GM18517 (cell line): ENCODE data around the gene CTXN1.
"Not testable (repeated sequence)": the region's sequence is repeated elsewhere in the genome, so short reads cannot be mapped to it uniquely, and the experiment has no call there.

Source experiments
- ATAC-seq: cut with Tn5 transposase; IDR thresholded peaks from one replicate; pipeline ENCODE4 v1.9.1; 2021; ENCODE audit warnings: mild to moderate bottlenecking, moderate library complexity; ENCODE audit not compliant: unreplicated experiment

Gene CTXN1

DNA sequence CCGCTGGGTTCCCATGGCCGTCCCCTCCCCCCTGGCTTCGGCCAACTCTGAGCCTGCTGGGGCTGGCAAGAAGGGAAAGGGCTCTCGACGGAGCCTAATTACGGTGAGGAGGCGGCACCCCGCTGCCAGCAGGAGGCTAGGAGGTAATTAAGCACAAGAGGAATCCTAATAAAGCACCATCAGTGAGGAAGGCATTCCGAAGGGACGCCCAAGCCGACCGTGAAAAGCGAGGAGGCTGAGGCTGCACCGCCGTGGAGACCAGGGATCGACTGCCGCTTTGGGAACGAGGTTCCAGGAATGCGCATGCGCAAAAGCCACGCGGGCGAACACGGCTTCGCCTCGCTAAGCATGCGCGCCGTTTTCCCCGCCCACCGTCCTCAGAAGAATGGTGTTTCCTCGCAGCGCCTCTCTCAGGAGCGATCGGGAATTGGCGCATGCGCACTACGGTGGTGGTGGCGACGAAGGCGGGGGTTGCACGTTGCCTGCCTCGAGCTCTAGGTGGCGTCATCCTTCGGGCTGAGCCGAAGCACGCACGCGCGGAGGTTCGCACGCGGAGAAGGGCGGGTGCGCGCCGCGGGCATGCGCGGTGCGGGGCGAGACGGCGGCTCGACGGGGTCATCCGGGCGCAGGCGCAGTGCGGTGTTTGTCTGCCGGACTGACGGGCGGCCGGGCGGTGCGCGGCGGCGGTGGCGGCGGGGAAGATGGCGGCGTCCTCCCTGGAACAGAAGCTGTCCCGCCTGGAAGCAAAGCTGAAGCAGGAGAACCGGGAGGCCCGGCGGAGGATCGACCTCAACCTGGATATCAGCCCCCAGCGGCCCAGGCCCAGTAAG, 22.5 kb downstream of the CTXN1 start, which contains the start of gene MAP2K7:
TSS of gene MAP2K7 (plus strand) at position 634 of the 830 bp plus-strand sequence. CDS start at position 702, 68 bp downstream.
- peak; percentile 88 for ATAC-seq

DNA sequence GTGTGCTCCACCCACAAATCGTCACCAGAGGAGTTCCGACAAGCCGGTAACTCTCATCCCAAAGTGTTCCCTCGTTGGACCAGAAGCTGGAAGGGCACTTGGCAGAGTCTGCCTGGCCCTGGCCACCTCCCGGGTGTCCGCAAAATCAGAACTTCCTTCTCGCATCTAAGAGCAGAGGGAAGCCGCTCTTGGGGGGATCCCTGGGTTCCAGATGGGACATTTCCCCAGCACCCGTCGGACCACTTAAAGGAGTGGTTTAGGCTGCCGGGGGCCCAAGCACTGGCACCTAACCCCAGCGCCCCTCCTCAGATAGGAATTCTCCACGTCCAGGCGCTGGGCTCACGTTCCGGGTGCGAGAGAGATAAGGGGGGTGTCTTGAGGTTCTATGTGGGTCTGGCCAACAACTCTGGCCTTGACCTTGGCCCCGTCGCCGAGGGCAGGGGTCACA, 23.1 kb downstream of the CTXN1 start:
- ATAC-seq: no peak

DNA sequence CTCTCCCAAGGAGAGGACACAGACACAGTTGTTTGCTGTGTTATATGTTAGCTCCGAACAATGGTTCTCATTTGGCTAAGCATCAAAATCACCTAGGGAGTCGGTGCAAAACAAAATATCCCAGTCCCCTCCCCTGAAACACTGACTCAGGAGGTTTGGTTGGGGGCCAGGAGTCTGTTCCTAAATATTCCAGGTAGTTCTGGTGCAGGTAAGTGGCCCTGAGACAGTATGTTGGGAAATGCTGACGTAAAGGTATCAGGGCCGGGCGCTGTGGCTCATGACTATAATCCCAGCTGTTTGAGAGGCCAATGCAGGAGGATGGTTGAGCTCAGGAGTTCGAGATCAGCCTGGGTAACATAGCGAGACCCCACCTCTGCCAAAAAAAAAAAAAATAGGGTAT, 24.6 kb downstream of the CTXN1 start:
- ATAC-seq: no peak

DNA sequence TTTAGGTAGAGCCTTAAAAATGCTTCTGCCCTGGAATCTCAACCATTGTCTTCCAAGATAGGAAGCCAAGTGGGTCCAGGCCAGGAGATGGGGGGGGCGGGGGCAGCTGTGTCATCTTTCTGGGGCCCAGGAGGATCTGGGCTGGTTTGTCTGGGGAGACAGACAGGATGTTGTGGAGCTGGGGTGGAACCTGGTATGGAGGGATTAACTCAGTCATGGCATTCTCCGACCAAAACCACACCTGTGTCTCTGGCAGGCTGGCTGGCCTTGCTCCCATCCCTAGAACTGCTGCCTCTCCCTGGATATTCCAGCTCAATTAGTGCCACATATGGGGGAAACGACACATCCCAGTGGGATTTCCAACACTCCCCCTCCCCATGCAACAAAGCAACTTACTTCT, 25.0 kb downstream of the CTXN1 start:
- ATAC-seq: no peak

DNA sequence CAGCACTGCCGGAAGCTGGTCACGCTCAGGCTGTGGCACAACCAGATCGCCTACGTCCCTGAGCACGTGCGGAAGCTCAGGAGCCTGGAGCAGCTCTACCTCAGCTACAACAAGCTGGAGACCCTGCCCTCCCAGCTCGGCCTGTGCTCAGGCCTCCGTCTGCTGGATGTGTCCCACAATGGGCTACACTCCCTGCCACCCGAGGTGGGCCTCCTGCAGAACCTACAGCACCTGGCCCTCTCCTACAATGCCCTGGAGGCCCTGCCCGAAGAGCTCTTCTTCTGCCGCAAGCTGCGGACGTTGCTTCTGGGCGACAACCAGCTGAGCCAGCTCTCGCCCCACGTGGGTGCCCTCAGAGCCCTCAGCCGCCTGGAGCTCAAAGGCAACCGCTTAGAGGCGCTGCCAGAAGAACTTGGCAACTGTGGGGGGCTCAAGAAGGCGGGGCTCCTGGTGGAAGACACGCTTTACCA, 25.5 kb downstream of the CTXN1 start:
- ATAC-seq: no peak

DNA sequence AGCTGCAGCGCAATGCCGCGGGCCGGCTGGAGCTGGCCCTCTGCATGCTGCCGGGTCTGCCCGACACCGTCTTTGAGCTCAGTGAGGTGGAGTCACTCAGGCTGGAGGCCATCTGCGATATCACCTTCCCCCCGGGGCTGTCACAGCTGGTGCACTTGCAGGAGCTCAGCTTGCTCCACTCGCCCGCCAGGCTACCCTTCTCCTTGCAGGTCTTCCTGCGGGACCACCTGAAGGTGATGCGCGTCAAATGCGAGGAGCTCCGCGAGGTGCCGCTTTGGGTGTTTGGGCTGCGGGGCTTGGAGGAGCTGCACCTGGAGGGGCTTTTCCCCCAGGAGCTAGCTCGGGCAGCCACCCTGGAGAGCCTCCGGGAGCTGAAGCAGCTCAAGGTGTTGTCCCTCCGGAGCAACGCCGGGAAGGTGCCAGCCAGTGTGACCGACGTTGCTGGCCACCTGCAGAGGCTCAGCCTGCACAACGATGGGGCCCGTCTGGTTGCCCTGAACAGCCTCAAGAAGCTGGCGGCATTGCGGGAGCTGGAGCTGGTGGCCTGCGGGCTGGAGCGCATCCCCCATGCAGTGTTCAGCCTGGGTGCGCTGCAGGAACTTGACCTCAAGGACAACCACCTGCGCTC, 26.1 kb downstream of the CTXN1 start:
- no peak for ATAC-seq

DNA sequence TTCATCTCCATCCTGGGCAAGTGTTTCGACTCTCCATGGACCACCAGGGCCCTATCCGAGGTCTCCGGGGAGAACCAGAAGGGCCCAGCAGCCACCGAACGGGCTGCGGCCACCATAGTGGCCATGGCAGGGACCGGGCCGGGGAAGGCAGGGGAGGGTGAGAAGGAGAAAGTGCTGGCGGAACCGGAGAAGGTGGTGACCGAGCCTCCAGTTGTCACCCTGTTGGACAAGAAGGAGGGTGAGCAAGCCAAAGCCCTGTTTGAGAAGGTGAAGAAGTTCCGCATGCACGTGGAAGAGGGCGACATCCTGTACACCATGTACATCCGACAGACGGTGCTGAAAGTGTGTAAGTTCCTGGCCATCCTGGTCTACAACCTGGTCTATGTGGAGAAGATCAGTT, 27.0 kb downstream of the CTXN1 start:
- ATAC-seq: no peak

DNA sequence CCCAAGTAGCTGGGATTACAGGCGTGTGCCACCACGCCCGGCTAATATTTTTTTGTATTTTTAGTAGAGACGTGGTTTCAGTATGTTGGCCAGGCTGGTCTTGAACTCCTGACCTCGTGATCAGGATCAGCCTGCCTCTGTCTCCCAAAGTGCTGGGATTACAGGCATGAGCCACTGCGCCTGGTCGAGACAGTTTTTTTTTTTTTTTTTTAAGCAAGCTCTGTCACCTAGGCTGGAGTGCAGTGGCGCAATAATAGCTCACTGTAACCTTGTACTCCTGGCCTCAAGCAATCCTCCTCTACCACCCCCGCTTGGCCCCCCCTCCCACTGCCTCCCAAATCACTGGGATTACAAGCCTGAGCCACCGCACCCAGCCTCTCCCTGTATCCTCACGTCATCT, 28.6 kb downstream of the CTXN1 start:
- ATAC-seq: no peak

DNA sequence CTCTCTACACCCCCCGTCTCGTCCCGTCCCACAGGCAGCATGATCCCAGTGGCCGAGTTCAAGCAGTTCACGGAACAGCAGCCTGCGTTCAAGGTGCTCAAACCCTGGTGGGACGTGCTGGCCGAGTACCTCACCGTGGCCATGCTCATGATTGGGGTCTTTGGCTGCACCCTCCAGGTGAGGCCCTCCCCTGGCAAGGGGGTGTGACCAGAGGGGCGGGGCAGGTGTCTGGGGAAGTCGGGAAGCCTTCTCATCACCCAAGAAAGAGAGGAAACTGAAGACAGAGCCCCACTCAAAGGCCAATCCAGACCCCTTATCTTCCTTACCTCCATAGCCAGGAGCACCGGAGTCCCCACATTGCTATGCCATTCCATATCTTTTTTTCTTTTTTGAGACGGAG, 30.4 kb downstream of the CTXN1 start:
- ATAC-seq: no peak

DNA sequence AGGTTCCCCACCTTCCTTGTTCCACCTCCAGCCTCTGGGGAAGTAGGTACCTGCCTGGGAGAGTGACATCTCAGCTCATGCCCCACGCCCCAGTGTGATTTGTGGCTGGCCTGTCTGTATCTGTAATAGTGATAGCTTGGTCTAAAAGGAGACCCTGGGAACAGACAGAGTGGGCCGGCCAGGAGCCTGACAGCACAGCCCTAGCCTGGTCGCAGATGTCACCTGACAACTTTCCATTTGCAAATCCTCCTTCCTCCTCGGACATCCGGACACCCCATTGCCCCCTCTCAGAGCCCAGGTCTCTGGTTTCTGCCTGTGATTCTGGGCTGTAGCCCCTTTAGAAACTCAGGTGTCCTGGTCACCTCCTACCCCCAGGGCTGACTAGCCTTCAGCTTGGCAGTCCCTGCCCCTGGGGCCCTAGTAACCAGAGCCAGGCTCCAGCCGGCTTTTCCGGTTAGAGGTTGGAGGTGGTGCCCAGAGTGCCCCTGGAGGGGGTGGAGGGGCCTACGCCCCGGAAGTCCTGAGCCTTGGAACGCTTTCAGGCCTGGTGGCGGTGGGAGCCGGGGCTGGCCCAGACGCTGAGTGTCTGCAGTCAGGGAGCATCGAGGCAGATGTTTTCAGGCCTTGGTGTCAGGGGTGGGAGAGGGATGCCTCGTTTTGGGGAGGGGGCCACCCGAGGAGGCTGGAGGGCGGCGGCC, 31.2 kb downstream of the CTXN1 start:
- ATAC-seq: no peak

DNA sequence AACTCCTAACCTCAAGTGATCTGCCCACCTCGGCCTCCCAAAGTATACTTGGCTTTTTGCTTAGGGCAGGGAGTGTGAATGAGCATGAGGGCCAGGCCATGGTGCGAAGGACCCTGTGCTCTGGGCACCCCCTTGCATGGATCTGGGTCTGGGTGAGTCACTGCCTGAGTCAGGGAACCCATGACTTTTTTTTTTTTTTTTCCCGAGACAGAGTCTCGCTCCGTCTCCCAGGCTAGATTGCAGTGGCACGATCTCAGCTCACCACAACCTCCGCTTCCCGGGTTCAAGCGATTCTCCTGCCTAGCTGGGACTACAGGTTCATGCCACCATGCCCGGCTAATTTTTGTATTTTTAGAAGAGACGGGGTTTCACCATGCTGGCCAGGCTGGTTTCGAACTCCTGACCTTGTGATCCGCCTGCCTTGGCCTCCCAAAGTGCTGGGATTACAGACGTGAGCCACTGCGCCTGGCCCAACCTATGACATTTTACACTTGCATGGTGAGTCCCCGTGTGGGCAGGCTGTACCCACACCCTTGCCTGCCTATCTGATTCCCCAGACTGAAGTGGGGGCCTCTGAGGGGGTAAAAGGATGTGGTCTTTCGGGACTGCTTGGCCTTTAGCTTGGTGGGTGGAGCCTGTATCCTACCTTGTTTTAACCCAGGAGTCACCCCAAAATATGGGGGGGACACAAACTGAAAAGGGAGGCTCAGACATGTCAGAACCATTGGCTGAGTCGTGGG, 32.4 kb downstream of the CTXN1 start:
- not testable (repeated sequence) for ATAC-seq

DNA sequence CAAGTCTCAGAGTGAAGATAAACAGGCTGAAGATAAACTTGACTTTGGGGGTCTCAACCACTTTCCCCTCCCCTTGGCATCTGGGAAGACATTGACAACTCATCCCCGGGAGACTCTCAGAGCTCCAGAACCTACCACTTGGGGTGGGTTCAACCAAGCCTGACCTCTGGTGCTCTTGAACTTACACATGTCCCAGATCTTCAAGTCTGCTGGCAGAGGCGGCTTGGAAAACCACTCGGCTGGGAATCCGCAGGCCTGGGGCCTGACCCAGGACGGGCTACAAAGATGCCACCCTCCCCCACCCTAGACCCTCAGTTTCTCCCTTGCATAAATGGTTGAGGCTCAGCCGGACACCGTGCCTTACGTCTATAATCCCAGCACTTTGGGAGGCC, 37.1 kb downstream of the CTXN1 start:
- ATAC-seq: no peak

DNA sequence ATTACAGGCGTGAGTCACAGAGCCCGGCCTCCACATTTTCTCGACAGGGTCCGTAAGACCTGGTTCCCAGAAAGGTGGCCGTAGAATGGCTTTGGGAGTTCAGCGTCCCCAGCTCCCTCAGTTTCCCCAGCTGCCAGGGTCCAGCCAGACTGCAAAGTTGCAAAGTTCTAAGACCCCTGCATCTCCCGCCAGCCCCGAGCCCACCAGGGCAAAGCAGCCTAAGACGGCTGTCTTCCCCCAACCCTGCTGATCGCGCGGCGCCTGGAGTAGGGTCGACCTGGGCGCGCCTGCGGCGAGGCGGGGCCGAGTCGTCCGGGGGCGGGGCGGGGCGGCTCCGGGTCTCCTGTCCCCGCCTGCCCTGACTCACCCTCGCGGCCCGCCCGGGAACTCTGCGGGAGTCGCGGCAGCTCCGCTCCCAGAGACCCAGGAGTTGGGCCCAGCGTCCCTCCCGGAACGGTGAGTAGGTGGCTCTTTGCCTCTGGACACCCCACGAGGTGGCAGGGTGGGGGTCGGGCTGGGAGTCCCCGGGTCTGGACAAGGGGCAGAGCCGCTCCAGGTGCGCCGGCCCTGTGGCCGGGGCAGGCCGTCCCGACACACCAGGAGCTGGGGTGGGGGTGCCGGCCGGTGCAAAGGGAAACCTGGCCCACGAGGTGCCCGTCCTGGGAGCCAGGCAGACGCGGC, 37.6 kb downstream of the CTXN1 start, which contains the start of gene LRRC8E:
TSS of gene LRRC8E (plus strand) at position 366 of the 681 bp plus-strand sequence. CDS start 7,094 bp downstream, outside the sequence.
- no peak for ATAC-seq

DNA sequence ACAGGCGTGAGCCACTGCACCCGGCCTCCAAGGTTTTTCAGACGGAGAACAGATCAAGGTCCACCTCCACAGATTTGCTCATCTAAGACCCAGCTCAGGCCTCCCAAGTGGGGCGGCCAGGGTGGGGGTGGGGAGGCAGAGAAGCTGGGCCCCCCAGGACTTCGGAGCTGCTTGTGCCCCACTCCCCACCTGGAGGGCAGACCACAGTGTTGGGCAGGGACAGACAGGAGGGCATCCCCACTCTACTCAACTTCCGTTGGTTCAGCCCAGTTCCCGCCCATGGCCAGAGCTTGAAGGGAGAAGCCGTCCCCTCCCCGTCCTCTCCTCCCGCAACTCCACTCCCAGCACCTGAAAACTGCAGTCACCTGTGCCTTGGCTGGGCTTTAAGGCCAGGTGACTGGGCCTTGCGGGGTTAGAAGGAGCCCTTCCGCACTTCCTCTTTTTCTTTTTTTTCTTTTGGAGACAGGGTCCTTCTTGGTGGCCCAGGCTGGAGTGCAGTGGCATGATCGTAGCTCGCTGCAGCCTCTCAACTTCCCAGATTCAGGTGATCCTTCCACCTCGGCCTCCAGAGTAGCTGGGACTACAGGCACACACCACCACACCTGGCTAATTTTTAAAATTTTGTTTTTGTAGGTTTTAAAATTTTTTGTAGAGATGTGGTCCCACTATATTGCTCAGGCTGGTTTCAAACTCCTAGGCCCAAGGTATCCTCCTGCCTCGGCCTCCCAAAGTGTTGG, 38.4 kb downstream of the CTXN1 start:
- ATAC-seq: no peak

DNA sequence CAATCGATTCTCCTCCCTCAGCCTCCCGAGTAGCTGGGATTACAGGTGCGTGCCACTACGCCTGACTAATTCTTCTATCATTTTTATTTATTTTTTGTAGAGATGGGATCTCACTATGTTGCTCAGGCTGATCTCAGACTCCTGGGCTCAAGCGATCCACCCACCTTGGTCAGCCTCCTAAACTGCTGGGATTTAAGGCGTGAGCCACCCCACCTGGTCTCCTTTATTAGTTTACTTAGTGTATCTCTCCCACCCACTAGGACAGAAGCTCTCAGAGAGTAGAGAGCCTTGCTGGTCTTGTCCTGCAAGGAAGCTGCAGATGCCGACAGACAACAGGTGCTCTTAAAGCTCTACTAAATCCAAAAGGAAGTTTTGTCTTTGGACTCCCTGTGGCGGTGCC, 40.1 kb downstream of the CTXN1 start:
- no peak for ATAC-seq

DNA sequence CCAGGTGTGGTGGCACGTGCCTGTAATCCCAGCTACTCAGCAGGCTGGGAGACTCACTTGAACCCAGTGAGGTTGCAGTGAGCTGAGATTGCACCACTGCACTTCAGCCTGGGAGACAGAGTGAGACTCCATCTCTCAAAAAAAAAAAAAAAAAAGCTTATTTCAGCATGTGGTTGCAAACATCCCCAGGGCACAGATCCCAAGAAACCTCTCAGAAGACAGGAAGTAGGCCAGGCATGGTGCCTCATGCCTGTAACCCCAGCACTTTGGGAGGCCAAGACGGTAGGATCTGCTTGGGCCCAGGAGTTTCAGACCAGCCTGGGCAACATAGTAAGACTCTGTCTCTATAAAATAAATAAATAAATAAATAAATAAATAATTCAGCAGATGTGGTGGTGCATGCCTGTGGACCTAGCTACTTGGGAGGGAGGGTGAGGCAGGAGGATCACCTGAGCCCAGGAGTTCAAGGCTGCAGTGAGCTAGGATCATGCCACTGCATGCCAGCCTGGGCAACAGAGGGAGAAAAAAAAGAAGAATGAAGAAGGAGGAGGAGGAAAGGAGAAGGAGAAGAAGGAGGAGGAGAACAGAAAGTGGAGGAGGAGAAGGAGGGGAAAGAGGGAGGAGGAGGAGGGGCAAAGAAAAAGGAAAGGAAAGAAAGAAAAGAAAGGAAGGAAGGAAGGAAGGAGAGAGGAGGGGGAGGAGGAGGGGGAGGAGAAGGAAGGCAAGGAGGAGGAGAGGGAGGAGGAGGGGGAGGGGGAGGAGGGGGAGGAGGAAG, 42.0 kb downstream of the CTXN1 start:
- no peak for ATAC-seq

DNA sequence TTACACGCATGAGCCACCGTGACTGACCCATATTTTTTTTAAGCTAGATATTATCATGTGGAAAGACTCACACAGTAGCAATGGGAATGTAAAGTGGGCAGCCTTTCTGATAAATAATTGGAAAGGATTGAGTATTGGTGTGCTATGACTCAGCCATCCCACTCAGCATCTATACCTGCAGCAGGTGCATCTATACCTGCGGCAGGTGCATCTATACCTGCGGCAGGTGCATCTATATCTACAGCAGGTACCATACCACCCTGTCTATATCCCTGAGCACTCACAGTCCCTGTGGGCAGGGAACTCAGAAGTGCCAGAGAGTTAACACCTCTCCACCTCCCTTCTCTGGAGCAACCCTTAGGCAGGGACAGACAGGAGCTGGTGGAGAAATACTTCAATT, 42.8 kb downstream of the CTXN1 start:
- ATAC-seq: no peak

DNA sequence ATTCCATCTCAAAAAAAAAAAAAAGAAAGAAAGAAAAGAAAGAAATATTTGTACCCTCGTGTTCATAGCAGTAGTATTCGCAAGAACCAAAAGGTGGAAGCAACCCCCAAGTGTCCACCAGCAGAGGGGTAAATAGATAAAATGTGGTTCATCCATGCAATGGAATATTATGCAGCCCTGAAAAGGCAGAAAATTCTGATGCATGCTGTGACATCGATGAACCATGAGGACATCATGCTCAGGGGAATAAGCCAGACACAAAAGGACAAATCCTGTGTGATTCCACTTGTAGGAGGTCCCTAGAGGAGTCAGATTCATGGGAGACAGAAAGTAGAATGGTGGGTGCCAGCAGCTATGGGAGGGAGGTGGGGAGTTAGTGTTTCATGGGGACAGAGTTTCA, 44.0 kb downstream of the CTXN1 start:
- ATAC-seq: no peak

DNA sequence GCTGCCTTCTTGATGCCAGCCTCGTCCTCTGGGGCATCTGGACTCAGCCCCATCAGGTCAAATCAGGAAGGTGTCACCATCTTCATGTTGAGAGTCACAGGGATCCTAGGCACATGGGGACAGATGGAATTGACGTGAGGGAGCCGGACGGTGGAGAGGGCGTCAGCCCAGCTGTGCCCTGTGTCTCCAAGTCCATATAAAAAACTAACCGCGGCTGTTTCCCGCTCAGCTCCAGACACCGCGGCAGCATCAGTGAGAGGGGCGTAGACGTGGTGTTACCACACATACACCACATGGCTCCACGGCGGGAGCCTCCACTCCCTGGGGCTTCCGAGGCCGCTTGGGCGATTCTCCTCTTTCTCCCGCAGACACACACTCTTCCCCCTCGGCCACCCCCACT, 46.1 kb downstream of the CTXN1 start:
- ATAC-seq: no peak
